ENCODE measurements around the gene IL4.

DNA sequence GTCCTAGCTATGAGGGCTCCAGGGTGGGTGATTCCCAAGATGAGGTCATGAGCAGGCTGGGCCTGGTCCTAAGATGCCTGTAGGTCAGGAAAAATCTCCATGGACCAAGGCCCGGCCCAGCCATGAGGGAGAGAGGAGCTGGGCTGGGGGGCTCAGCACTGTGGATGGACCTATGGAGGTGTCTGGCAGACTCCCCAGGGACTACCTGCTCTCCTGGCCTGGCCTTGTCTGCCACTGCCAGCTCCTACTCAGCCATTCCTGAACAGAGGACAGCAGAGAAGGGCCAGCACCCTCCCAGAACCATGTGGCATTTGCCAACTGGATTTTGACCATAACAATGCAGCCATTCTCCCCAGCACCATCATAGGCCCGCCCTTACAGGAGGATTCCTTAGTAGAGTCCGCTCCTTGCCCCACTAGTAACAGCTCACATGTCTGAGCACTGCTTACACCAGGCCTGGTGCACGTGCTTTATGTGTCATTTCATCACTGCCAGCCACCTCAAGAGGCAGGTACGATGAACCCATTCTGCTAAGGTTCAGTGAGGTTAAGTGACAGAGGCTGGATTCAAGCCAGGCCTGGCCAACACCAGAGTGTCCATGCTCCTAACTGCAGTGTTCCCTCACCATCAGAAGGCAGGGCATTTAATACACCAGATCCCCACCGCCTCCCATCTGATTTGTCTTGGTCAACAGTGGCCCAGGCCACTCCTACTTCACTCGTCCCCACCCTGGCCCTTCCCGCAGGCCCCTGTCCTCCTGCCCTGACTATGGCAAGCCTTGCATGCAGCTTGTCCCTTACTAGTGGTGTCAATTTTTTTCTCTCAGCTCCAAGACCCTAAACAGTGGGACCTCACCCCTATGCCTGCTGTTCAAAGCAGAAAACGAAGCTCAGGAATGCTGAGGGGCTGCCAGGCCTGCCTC lies 15.1 kb upstream of the IL4 start:
- TF ChIP-seq, protein P1, sequence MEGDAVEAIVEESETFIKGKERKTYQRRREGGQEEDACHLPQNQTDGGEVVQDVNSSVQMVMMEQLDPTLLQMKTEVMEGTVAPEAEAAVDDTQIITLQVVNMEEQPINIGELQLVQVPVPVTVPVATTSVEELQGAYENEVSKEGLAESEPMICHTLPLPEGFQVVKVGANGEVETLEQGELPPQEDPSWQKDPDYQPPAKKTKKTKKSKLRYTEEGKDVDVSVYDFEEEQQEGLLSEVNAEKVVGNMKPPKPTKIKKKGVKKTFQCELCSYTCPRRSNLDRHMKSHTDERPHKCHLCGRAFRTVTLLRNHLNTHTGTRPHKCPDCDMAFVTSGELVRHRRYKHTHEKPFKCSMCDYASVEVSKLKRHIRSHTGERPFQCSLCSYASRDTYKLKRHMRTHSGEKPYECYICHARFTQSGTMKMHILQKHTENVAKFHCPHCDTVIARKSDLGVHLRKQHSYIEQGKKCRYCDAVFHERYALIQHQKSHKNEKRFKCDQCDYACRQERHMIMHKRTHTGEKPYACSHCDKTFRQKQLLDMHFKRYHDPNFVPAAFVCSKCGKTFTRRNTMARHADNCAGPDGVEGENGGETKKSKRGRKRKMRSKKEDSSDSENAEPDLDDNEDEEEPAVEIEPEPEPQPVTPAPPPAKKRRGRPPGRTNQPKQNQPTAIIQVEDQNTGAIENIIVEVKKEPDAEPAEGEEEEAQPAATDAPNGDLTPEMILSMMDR (IDR thresholded peaks at IDR 0.05; ENCODE audit: low read depth, low read length), result no peak
- no peak for TF ChIP-seq MYC (IDR thresholded peaks at IDR 0.05; ENCODE audit: low read depth, low read length)
- TF ChIP-seq POLR2A (IDR thresholded peaks at IDR 0.05; ENCODE audit: extremely low read depth, insufficient read length), result no peak
